WTC11 (cell line): Measurements from ENCODE around the gene THOC5. TPM values are rescaled to one million over a fixed set of nuclear protein-coding genes. Genes with fewer than 3 reads are reported as not detected.

Experiments used
- ATAC-seq: fragments of 200-7000 bp; cut with Tn5 transposase; 2 replicates; pipeline ENCODE4 v1.10.0; 2021; ENCODE audit warnings: mild to moderate bottlenecking, moderate library complexity
- CTCF ChIA-PET: fragments of 300-600 bp; sonication (Branson Sonifier 250); formaldehyde crosslinking; loops from one replicate; lab custom pipeline; 2021; ENCODE audit warnings: antibody characterized with exemption; lab: Charles Lee
- POLR2A ChIA-PET: fragments of 350-600 bp; sonication (Branson Sonifier 250); formaldehyde crosslinking; loops from one replicate; lab custom pipeline; 2021; ENCODE audit warnings: antibody characterized with exemption; lab: Charles Lee
- DNase-seq: peaks from one replicate; pipeline ENCODE4 v3.0.0; 2021; ENCODE audit warnings: low spot score
- H3K27ac Mint-ChIP-seq: 2 replicates; pipeline ENCODE4 v1.8.0; 2021; ENCODE audit warnings: mixed read lengths
- H3K27me3 Mint-ChIP-seq: 2 replicates; pipeline ENCODE4 v1.8.0; 2021; ENCODE audit warnings: low read depth, mild to moderate bottlenecking, moderate library complexity, mixed read lengths
- H3K36me3 Mint-ChIP-seq: 2 replicates; pipeline ENCODE4 v1.8.0; 2021; ENCODE audit warnings: mixed read lengths
- H3K4me1 Mint-ChIP-seq: 2 replicates; pipeline ENCODE4 v1.8.0; 2022; ENCODE audit warnings: mixed read lengths
- H3K4me3 Mint-ChIP-seq: 2 replicates; pipeline ENCODE4 v1.8.0; 2021; ENCODE audit warnings: mild to moderate bottlenecking, moderate library complexity, mixed read lengths
- H3K9me3 Mint-ChIP-seq: 2 replicates; pipeline ENCODE4 v1.8.0; 2021; ENCODE audit warnings: mixed read lengths
- CREM ChIP-seq: sonication (generic); formaldehyde crosslinking; IDR thresholded peaks from 2 replicates; pipeline ENCODE4 v1.8.1; 2022; ENCODE audit warnings: mild to moderate bottlenecking, missing genetic modification reagents, moderate library complexity
- EMX1 ChIP-seq: fragments of 250-450 bp; sonication (Bioruptor Pico); IDR thresholded peaks from 2 replicates; pipeline ENCODE4 v1.8.0; 2021; ENCODE audit warnings: mild to moderate bottlenecking
- ETV6 ChIP-seq: sonication (generic); formaldehyde crosslinking; IDR thresholded peaks from 2 replicates; pipeline ENCODE4 v1.8.1; 2022; ENCODE audit warnings: mild to moderate bottlenecking, missing genetic modification reagents
- GRHL2 ChIP-seq: fragments of 250-450 bp; sonication (Bioruptor Pico); IDR thresholded peaks from 2 replicates; pipeline ENCODE4 v1.8.0; 2022; ENCODE audit warnings: mild to moderate bottlenecking, moderate library complexity; ENCODE audit not compliant: insufficient replicate concordance, severe bottlenecking
- HMGA2 ChIP-seq: fragments of 250-450 bp; sonication (Bioruptor Pico); IDR thresholded peaks from 2 replicates; pipeline ENCODE4 v1.4.0; 2021; ENCODE audit warnings: mild to moderate bottlenecking, moderate library complexity
- KAT7 ChIP-seq: sonication (generic); formaldehyde crosslinking; IDR thresholded peaks from 2 replicates; pipeline ENCODE4 v1.8.1; 2023; ENCODE audit warnings: missing genetic modification reagents, mild to moderate bottlenecking, borderline replicate concordance
- MLX ChIP-seq: sonication (generic); formaldehyde crosslinking; IDR thresholded peaks from 2 replicates; pipeline ENCODE4 v1.8.1; 2023; ENCODE audit warnings: mild to moderate bottlenecking, missing genetic modification reagents, moderate library complexity
- NFYB ChIP-seq: sonication (generic); formaldehyde crosslinking; conservative IDR thresholded peaks from 2 replicates; pipeline ENCODE4 v1.8.0; 2022; ENCODE audit warnings: low read depth, missing genetic modification reagents
- TEAD4 ChIP-seq: sonication (generic); formaldehyde crosslinking; IDR thresholded peaks from 2 replicates; pipeline ENCODE4 v1.8.0; 2022; ENCODE audit warnings: mild to moderate bottlenecking, missing genetic modification reagents
- TP53 ChIP-seq: sonication (generic); formaldehyde crosslinking; IDR thresholded peaks from 2 replicates; pipeline ENCODE4 v1.8.1; 2023; ENCODE audit warnings: mild to moderate bottlenecking, missing genetic modification reagents
- ZBTB21 ChIP-seq: sonication (generic); formaldehyde crosslinking; IDR thresholded peaks from 2 replicates; pipeline ENCODE4 v1.8.1; 2023; ENCODE audit warnings: mild to moderate bottlenecking, missing genetic modification reagents, borderline replicate concordance
- ZNF423 ChIP-seq: fragments of 250-450 bp; sonication (Bioruptor Pico); IDR thresholded peaks from 2 replicates; pipeline ENCODE4 v2.1.2; 2022; ENCODE audit warnings: mild to moderate bottlenecking, moderate library complexity
- ZNF671 ChIP-seq: fragments of 250-450 bp; sonication (Bioruptor Pico); IDR thresholded peaks from 2 replicates; pipeline ENCODE4 v1.8.0; 2021; ENCODE audit warnings: mild to moderate bottlenecking
- total RNA-seq: library from RNA; stranded (reverse); gene quantifications from 3 replicates; pipeline ENCODE4 v1.2.3, GENCODE V29; 2021
- TF ChIP-seq, protein P1 (sequence below): sonication (generic); formaldehyde crosslinking; IDR thresholded peaks from 2 replicates; pipeline ENCODE4 v1.8.1; 2023; ENCODE audit warnings: mild to moderate bottlenecking, missing genetic modification reagents, moderate library complexity
- TF ChIP-seq, protein P2 (sequence below): sonication (generic); formaldehyde crosslinking; conservative IDR thresholded peaks from 2 replicates; pipeline ENCODE4 v1.8.1; 2022; ENCODE audit warnings: mild to moderate bottlenecking, missing genetic modification reagents
- TF ChIP-seq, protein P3 (sequence below): fragments of 250-450 bp; sonication (Bioruptor Pico); IDR thresholded peaks from 2 replicates; pipeline ENCODE4 v2.1.2; 2022; ENCODE audit warnings: mild to moderate bottlenecking, moderate library complexity
- TF ChIP-seq, protein P4 (sequence below): sonication (generic); formaldehyde crosslinking; IDR thresholded peaks from 2 replicates; pipeline ENCODE4 v1.8.0; 2022; ENCODE audit warnings: mild to moderate bottlenecking, missing genetic modification reagents
- TF ChIP-seq, protein P5 (sequence below): sonication (generic); formaldehyde crosslinking; IDR thresholded peaks from 2 replicates; pipeline ENCODE4 v1.8.0; 2023; ENCODE audit warnings: missing genetic modification reagents, mild to moderate bottlenecking, borderline replicate concordance

The THOC5 gene
- total RNA-seq, 1 experiment from 2014 or later, result 51.2 TPM

- DNase-seq (no peak), ATAC-seq (no peak)
- Mint-ChIP-seq H3K27me3 (no peaks in the 10 kb centered on the region), H3K36me3 (peaks cover 47% of the 10 kb centered on the region), H3K4me1 (no peaks in the 10 kb centered on the region), H3K27ac (no peak overlapping the region), H3K9me3 (no peaks in the 10 kb centered on the region), H3K4me3 (no peak overlapping the region)
- TF ChIP-seq EMX1 (CRISPR knock-in tag), result no peak
- no peak for TF ChIP-seq ZNF671
- TF ChIP-seq, protein P1, sequence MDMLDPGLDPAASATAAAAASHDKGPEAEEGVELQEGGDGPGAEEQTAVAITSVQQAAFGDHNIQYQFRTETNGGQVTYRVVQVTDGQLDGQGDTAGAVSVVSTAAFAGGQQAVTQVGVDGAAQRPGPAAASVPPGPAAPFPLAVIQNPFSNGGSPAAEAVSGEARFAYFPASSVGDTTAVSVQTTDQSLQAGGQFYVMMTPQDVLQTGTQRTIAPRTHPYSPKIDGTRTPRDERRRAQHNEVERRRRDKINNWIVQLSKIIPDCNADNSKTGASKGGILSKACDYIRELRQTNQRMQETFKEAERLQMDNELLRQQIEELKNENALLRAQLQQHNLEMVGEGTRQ (CRISPR knock-in tag), result no peak
- TF ChIP-seq, protein P2, sequence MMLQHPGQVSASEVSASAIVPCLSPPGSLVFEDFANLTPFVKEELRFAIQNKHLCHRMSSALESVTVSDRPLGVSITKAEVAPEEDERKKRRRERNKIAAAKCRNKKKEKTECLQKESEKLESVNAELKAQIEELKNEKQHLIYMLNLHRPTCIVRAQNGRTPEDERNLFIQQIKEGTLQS, result no peak
- no peak for TF ChIP-seq TEAD4 (CRISPR knock-in tag)
- TF ChIP-seq ZBTB21 (CRISPR knock-in tag), result no peak
- no peak for TF ChIP-seq KAT7 (CRISPR knock-in tag)
- TF ChIP-seq ETV6 (CRISPR knock-in tag), result no peak
- POLR2A ChIA-PET, result no interaction called here
- CTCF ChIA-PET, result interaction anchor here (1.2 to 2.7 kb wide), 3 partner anchors 14 to 43 kb away, joined by 3 to 11 read pairs (median 6); partner anchors contain the start of gene THOC5
Observed at GRCh38 chr22:29510542-29510941, 43.0 kb downstream of the THOC5 start.

DNA sequence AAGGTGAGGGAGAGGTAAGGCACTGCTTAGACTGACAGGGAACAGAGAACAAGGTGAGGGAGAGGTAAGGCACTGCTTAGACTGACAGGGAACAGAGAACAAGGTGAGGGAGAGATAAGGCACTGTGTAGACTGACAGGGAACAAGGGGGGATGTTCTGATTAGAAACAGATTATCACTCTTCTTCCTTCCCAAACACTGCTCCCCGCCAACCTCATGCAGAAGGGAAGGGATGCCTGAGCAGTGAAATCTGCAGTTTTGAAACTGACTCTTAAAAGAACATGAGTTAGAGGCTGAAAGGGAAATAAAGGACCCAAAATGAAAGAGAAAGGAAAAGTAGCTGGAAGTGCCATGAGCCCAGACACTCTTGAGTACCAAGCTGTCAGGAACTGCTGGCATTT, 43.7 kb downstream of the THOC5 start:
- ATAC-seq (no peak), DNase-seq (no peak)
- CTCF ChIA-PET, result interaction anchor here (2.2 to 2.7 kb wide), 2 partner anchors 15 to 39 kb away, joined by 6 to 11 read pairs; no protein-coding TSS in a partner anchor
- peaks cover 49% of the 10 kb centered on the region for H3K36me3 Mint-ChIP-seq
- H3K27ac Mint-ChIP-seq, result no peak overlapping the region
- H3K27me3 Mint-ChIP-seq, result no peaks in the 10 kb centered on the region
- TF ChIP-seq ZNF423 (CRISPR knock-in tag), result no peak
- no peak for TF ChIP-seq CREM
- no peak for TF ChIP-seq ZNF671
- no peak for TF ChIP-seq GRHL2
- TF ChIP-seq NFYB (CRISPR knock-in tag), result no peak
- TF ChIP-seq HMGA2 (CRISPR knock-in tag), result no peak
- TF ChIP-seq, protein P3, sequence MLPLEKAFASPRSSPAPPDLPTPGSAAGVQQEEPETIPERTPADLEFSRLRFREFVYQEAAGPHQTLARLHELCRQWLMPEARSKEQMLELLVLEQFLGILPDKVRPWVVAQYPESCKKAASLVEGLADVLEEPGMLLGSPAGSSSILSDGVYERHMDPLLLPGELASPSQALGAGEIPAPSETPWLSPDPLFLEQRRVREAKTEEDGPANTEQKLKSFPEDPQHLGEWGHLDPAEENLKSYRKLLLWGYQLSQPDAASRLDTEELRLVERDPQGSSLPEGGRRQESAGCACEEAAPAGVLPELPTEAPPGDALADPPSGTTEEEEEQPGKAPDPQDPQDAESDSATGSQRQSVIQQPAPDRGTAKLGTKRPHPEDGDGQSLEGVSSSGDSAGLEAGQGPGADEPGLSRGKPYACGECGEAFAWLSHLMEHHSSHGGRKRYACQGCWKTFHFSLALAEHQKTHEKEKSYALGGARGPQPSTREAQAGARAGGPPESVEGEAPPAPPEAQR, result no peak
- TF ChIP-seq, protein P4, sequence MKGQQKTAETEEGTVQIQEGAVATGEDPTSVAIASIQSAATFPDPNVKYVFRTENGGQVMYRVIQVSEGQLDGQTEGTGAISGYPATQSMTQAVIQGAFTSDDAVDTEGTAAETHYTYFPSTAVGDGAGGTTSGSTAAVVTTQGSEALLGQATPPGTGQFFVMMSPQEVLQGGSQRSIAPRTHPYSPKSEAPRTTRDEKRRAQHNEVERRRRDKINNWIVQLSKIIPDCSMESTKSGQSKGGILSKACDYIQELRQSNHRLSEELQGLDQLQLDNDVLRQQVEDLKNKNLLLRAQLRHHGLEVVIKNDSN (CRISPR knock-in tag), result no peak
- no peak for TF ChIP-seq MLX
- no peak for TF ChIP-seq TP53 (CRISPR knock-in tag)
- TF ChIP-seq, protein P1 (CRISPR knock-in tag), result no peak
- TF ChIP-seq, protein P5, sequence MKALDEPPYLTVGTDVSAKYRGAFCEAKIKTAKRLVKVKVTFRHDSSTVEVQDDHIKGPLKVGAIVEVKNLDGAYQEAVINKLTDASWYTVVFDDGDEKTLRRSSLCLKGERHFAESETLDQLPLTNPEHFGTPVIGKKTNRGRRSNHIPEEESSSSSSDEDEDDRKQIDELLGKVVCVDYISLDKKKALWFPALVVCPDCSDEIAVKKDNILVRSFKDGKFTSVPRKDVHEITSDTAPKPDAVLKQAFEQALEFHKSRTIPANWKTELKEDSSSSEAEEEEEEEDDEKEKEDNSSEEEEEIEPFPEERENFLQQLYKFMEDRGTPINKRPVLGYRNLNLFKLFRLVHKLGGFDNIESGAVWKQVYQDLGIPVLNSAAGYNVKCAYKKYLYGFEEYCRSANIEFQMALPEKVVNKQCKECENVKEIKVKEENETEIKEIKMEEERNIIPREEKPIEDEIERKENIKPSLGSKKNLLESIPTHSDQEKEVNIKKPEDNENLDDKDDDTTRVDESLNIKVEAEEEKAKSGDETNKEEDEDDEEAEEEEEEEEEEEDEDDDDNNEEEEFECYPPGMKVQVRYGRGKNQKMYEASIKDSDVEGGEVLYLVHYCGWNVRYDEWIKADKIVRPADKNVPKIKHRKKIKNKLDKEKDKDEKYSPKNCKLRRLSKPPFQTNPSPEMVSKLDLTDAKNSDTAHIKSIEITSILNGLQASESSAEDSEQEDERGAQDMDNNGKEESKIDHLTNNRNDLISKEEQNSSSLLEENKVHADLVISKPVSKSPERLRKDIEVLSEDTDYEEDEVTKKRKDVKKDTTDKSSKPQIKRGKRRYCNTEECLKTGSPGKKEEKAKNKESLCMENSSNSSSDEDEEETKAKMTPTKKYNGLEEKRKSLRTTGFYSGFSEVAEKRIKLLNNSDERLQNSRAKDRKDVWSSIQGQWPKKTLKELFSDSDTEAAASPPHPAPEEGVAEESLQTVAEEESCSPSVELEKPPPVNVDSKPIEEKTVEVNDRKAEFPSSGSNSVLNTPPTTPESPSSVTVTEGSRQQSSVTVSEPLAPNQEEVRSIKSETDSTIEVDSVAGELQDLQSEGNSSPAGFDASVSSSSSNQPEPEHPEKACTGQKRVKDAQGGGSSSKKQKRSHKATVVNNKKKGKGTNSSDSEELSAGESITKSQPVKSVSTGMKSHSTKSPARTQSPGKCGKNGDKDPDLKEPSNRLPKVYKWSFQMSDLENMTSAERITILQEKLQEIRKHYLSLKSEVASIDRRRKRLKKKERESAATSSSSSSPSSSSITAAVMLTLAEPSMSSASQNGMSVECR (CRISPR knock-in tag), result no peak
- no peak overlapping the region for H3K4me3 Mint-ChIP-seq
- POLR2A ChIA-PET, result no interaction called here
- no peaks in the 10 kb centered on the region for H3K4me1 Mint-ChIP-seq
- H3K9me3 Mint-ChIP-seq, result no peaks in the 10 kb centered on the region
